CD14-positive monocyte (primary cell): ENCODE measurements around the gene GLYAT. TPM values are rescaled to one million over a fixed set of nuclear protein-coding genes. Genes with fewer than 3 reads are reported as not detected.
"Not testable (repeated sequence)": the region's sequence is repeated elsewhere in the genome, so short reads cannot be mapped to it uniquely, and the experiment has no call there.

Experiments
- DNase-seq, 3 donors: peaks; one replicate each; pipeline ENCODE4 v3.0.0-alpha.2; 2011 to 2022
- H2AFZ ChIP-seq: 2 replicates; pipeline ENCODE4 v1.6.0; 2012; ENCODE audit warnings: mild to moderate bottlenecking, low read depth, low read length, inconsistent platforms; ENCODE audit not compliant: insufficient read depth, poor library complexity, severe bottlenecking
- H3K27ac ChIP-seq, 2 donors: 1 replicate in 1 of 2; 2 replicates in 1 of 2; pipeline ENCODE4 v1.5.1; 2012 to 2013; ENCODE audit warnings: low read length in 2 of 2, control low read depth in 1 of 2, inconsistent platforms in 1 of 2, low read depth in 1 of 2, mild to moderate bottlenecking in 1 of 2
- H3K27me3 ChIP-seq, 2 donors: one replicate each; pipeline versions ENCODE4 v1.6.0 to v1.6.1; 2011 to 2013; ENCODE audit warnings: low read length in 2 of 2; ENCODE audit not compliant: control insufficient read depth in 2 of 2, insufficient read depth in 2 of 2
- H3K36me3 ChIP-seq, 2 donors: replicated peaks in 1 of 2; 1 replicate in 1 of 2; 2 replicates in 1 of 2; pipeline versions ENCODE4 v1.5.1 to v1.6.1; 2012 to 2013; ENCODE audit warnings: low read length in 2 of 2, control low read depth in 1 of 2, inconsistent platforms in 1 of 2, mild to moderate bottlenecking in 1 of 2; ENCODE audit not compliant: insufficient read depth in 2 of 2, control insufficient read depth in 1 of 2
- H3K4me1 ChIP-seq, 2 donors: 1 replicate in 1 of 2; 2 replicates in 1 of 2; pipeline versions ENCODE4 v1.5.1 to v1.6.1; 2012 to 2013; ENCODE audit warnings: low read length in 2 of 2, control low read depth in 1 of 2, inconsistent platforms in 1 of 2, mild to moderate bottlenecking in 1 of 2, moderate library complexity in 1 of 2; ENCODE audit not compliant: insufficient read depth in 2 of 2, control insufficient read depth in 1 of 2
- H3K4me2 ChIP-seq: replicated peaks from 2 replicates; pipeline ENCODE3; 2012; ENCODE audit warnings: low read length, moderate library complexity, mild to moderate bottlenecking; ENCODE audit not compliant: poor library complexity, severe bottlenecking; ENCODE audit errors: extremely low read depth
- H3K4me3 ChIP-seq, 3 experiments: fragments of 200-600 bp in 1 of 3; sonication (generic) in 1 of 3; replicated peaks in 1 of 3; 1 replicate in 2 of 3; 2 replicates in 1 of 3; pipeline ENCODE4 v1.5.1; 2011 to 2013; ENCODE audit warnings: low read length in 3 of 3, mild to moderate bottlenecking in 3 of 3, control low read depth in 2 of 3, low read depth in 2 of 3, inconsistent platforms in 1 of 3, moderate library complexity in 1 of 3
- H3K79me2 ChIP-seq: 2 replicates; pipeline ENCODE4 v1.6.0; 2012; ENCODE audit warnings: mild to moderate bottlenecking, control low read depth, inconsistent platforms, low read length, moderate library complexity; ENCODE audit not compliant: insufficient read depth
- H3K9ac ChIP-seq: 2 replicates; pipeline ENCODE4 v1.6.0; 2017; ENCODE audit warnings: low read length, mild to moderate bottlenecking; ENCODE audit not compliant: insufficient read depth, poor library complexity, severe bottlenecking
- H3K9me3 ChIP-seq, 2 donors: replicated peaks in 1 of 2; 1 replicate in 1 of 2; 2 replicates in 1 of 2; pipeline versions ENCODE4 v1.5.1 to v1.6.1; 2012 to 2013; ENCODE audit warnings: low read length in 2 of 2, control low read depth in 1 of 2; ENCODE audit not compliant: control insufficient read depth in 1 of 2, insufficient read depth in 1 of 2
- H4K20me1 ChIP-seq: 2 replicates; pipeline ENCODE4 v1.6.0; 2012; ENCODE audit warnings: mild to moderate bottlenecking, low read length, control low read depth, moderate library complexity; ENCODE audit not compliant: insufficient read depth
- H3K27ac Mint-ChIP-seq, 7 donors: one replicate each; pipeline ENCODE4 v1.8.0; 2020; ENCODE audit warnings: mild to moderate bottlenecking in 7 of 7, mixed read lengths in 7 of 7, moderate library complexity in 6 of 7, inconsistent platforms in 2 of 7
- H3K27me3 Mint-ChIP-seq, 3 donors: one replicate each; pipeline ENCODE4 v1.8.0; 2021 to 2022; ENCODE audit warnings: low read depth in 3 of 3, mild to moderate bottlenecking in 3 of 3, mixed read lengths in 3 of 3, moderate library complexity in 3 of 3, inconsistent platforms in 1 of 3
- H3K36me3 Mint-ChIP-seq, 2 donors: one replicate each; pipeline ENCODE4 v1.8.0; 2020; ENCODE audit warnings: mixed read lengths in 2 of 2, inconsistent platforms in 1 of 2, mild to moderate bottlenecking in 1 of 2
- H3K4me1 Mint-ChIP-seq: one replicate; pipeline ENCODE4 v1.8.0; 2020; ENCODE audit warnings: mild to moderate bottlenecking, mixed read lengths
- H3K4me3 Mint-ChIP-seq, 2 donors: one replicate each; pipeline ENCODE4 v1.8.0; 2020; ENCODE audit warnings: mild to moderate bottlenecking in 2 of 2, mixed read lengths in 2 of 2, moderate library complexity in 1 of 2
- H3K9me3 Mint-ChIP-seq, 7 donors: one replicate each; pipeline ENCODE4 v1.8.0; 2020 to 2022; ENCODE audit warnings: mixed read lengths in 7 of 7, mild to moderate bottlenecking in 6 of 7, moderate library complexity in 6 of 7, inconsistent platforms in 2 of 7
- WGBS: methylation state at CpG from one replicate; pipeline ENCODE4 v1.1.5; 2013; ENCODE audit warnings: missing lambda C conversion rate; ENCODE audit not compliant: insufficient coverage; 5-methylcytosine and 5-hydroxymethylcytosine counted together
- intact Hi-C, 2 donors: fragments of 100-400 bp; cut with micrococcal nuclease; formaldehyde crosslinking; loops; one replicate each; pipeline versions ENCODE4 v1.15.0 to v1.15.1; 2023
- polyA plus RNA-seq, 3 donors: library from polyadenylated mRNA; depleted of rRNA in 1 of 3; unstranded in 2 of 3; stranded (reverse) in 1 of 3; fragments of 300-500 nt in 2 of 3; fragments of >200 nt in 1 of 3; fragmentation: Illumina TruSeq in 2 of 3; gene quantifications; 1 replicate in 2 of 3; 2 replicates in 1 of 3; pipeline ENCODE4 v1.2.3, GENCODE V29; 2012 to 2021
- TF ChIP-seq, protein P1 (sequence below): fragments of 200-600 bp; IDR thresholded peaks from one replicate; pipeline ENCODE4 v1.8.0; 2022; ENCODE audit warnings: antibody characterized with exemption, mild to moderate bottlenecking

Gene GLYAT
- polyA plus RNA-seq, 3 donors: not detected

DNA sequence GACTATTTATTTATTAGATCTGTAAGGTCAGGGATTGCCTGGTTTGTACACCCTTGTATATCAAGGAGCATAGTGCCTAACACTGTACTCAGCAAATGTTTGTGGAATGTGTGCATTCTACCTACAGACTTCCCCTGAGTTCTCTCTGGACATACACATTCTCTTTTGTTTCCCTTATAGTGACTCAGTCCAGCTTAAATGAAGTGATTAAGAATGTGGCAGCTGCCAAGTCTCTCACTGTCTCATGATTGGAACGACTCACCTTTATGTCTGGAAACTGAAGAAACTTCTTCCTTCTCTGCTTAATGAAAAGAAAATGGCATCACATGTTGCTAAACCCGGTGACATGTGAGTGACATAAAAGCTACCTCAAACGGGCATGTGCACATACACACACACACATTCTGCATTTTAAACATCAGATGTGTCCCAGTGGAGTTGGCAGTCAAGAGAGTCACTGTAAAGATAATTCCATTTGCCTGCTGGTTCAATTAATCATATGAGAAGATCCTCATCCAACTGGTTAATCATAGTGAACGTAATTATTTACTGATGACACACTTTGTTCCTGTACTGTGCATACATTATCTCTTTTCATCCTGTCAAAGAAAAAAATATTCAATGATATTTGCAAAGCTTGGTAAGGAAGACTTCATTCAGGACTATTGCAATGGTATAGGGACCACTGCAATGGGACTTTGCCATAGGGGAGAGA lies 42.8 kb downstream of the GLYAT start:
- Histone ChIP-seq H3K27me3 (no peaks in the 10 kb centered on the region), H3K27ac (no peak overlapping the region), H3K4me2 (no peak overlapping the region), H2AFZ (no peak overlapping the region), H4K20me1 (no peaks in the 10 kb centered on the region), H3K36me3 (no peaks in the 10 kb centered on the region), H3K4me1 (no peaks in the 10 kb centered on the region), H3K9me3 (no peaks in the 10 kb centered on the region), H3K9ac (no peak overlapping the region), H3K79me2 (no peaks in the 10 kb centered on the region), H3K4me3 (no peak overlapping the region)
- WGBS: no CpG with 5 or more reads among the region's 4 CpGs
- no peaks in the 10 kb centered on the region for H3K36me3 Mint-ChIP-seq
- TF ChIP-seq, protein P1, sequence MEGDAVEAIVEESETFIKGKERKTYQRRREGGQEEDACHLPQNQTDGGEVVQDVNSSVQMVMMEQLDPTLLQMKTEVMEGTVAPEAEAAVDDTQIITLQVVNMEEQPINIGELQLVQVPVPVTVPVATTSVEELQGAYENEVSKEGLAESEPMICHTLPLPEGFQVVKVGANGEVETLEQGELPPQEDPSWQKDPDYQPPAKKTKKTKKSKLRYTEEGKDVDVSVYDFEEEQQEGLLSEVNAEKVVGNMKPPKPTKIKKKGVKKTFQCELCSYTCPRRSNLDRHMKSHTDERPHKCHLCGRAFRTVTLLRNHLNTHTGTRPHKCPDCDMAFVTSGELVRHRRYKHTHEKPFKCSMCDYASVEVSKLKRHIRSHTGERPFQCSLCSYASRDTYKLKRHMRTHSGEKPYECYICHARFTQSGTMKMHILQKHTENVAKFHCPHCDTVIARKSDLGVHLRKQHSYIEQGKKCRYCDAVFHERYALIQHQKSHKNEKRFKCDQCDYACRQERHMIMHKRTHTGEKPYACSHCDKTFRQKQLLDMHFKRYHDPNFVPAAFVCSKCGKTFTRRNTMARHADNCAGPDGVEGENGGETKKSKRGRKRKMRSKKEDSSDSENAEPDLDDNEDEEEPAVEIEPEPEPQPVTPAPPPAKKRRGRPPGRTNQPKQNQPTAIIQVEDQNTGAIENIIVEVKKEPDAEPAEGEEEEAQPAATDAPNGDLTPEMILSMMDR: no peak
- DNase-seq: no peak
- intact Hi-C loops: no loop called here
- H3K4me3 Mint-ChIP-seq: no peak overlapping the region
- H3K9me3 Mint-ChIP-seq: peaks cover 0 to 5% (median 0%) of the 10 kb centered on the region in 7 donors
- H3K4me1 Mint-ChIP-seq: peaks cover 2% of the 10 kb centered on the region
- no peaks in the 10 kb centered on the region for H3K27me3 Mint-ChIP-seq
- no peak overlapping the region for H3K27ac Mint-ChIP-seq

DNA sequence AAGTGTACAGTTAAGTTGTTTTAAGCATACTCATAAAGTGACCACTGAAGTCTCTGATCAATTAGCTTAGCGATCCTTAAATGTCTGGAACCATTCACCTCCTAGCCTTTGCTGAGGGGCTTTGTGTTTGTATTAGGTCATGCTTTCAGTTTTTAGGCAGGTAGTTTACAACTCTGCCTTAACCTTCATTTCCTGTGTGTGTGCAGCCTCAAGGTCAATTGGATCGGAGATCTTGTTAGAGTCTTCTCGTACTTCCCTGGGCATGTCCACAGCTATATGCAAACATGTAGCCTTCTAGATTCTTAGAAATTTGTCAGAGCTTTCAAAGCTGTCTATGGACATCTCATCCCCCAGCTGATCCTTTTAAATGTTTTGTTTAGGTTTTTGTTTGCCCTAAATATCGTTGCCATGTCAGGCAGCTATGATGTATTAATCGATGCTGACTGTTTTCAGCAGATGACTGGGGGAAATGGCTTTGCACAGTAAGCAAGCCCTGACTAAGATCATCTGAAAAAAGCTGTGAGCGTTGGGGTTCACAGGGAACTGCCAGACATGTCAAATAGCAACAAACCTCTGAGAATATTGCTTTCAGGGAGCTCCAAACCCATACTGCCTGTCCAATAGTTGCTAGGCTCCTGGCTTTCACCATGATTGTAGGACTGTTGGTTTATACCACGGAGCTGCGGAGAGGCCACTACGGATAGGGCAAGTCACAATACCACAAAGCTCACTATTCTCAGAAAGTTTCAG lies 45.6 kb downstream of the GLYAT start:
- WGBS: 40% methylated on average over 5 of the region's 9 CpGs
- intact Hi-C loops: no loop called here
- Histone ChIP-seq H2AFZ (no peak overlapping the region), H3K36me3 (no peaks in the 10 kb centered on the region), H3K27ac (no peak overlapping the region), H4K20me1 (no peaks in the 10 kb centered on the region), H3K4me2 (no peak overlapping the region), H3K9me3 (no peaks in the 10 kb centered on the region), H3K27me3 (no peaks in the 10 kb centered on the region), H3K79me2 (no peaks in the 10 kb centered on the region), H3K9ac (no peak overlapping the region), H3K4me1 (no peaks in the 10 kb centered on the region), H3K4me3 (no peak overlapping the region)
- Mint-ChIP-seq H3K27me3 (peaks cover 0 to 2% (median 0%) of the 10 kb centered on the region in 3 donors), H3K4me1 (no peaks in the 10 kb centered on the region), H3K36me3 (no peaks in the 10 kb centered on the region), H3K4me3 (no peak overlapping the region), H3K27ac (no peak overlapping the region), H3K9me3 (peaks cover 0 to 9% (median 3%) of the 10 kb centered on the region in 7 donors)
- TF ChIP-seq, protein P1: no peak
- DNase-seq: no peak

DNA sequence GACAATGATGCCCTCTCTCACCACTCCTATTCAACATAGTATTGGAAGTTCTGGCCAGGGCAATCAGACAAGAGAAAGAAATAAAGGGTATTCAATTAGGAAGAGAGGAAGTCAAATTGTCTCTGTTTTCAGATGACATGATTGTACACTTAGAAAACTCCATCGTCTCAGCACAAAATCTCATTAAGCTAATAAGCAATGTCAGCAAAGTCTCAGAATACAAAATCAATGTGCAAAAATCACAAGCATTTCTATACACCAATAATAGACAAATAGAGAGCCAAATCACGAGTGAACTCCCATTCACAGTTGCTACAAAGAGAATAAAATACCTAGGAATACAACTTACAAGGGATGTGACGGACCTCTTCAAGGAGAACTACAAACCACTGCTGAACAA lies 49.1 kb downstream of the GLYAT start:
- H4K20me1 ChIP-seq, H3K9me3 Mint-ChIP-seq, H3K36me3 Mint-ChIP-seq, DNase-seq, H3K79me2 ChIP-seq, H3K27ac ChIP-seq, H3K27me3 ChIP-seq, H3K9me3 ChIP-seq, H3K9ac ChIP-seq, H3K4me3 Mint-ChIP-seq, H3K4me1 ChIP-seq, H3K27ac Mint-ChIP-seq, H3K27me3 Mint-ChIP-seq, H3K36me3 ChIP-seq, intact Hi-C loops, H3K4me1 Mint-ChIP-seq, H3K4me3 ChIP-seq, H2AFZ ChIP-seq, H3K4me2 ChIP-seq: not testable (repeated sequence)
- no CpG with 5 or more reads among the region's 3 CpGs for WGBS
